Effector memory CD8-positive, alpha-beta T cell (primary cell): ENCODE measurements around the gene KSR2.

Experiments used
- ATAC-seq: fragments of 150-1000 bp; cut with Tn5 transposase; replicated peaks from 2 replicates; pipeline ENCODE4 v1.10.0; 2021; ENCODE audit warnings: mild to moderate bottlenecking, moderate library complexity
- DNase-seq, 3 experiments: peaks; one replicate each; pipeline ENCODE4 v3.0.0; 2021
- H3K27ac Mint-ChIP-seq, 2 donors: one replicate each; pipeline ENCODE4 v1.8.0; 2022; ENCODE audit warnings: mild to moderate bottlenecking in 2 of 2, mixed read lengths in 2 of 2, moderate library complexity in 2 of 2
- H3K27me3 Mint-ChIP-seq, 2 donors: one replicate each; pipeline ENCODE4 v1.8.0; 2022; ENCODE audit warnings: mixed read lengths in 2 of 2
- H3K36me3 Mint-ChIP-seq: one replicate; pipeline ENCODE4 v1.8.0; 2022; ENCODE audit warnings: mild to moderate bottlenecking, moderate library complexity, mixed read lengths; ENCODE audit not compliant: insufficient read depth
- H3K4me1 Mint-ChIP-seq, 2 donors: one replicate each; pipeline ENCODE4 v1.8.0; 2022; ENCODE audit warnings: low read depth in 2 of 2, mixed read lengths in 2 of 2
- H3K4me3 Mint-ChIP-seq, 2 donors: one replicate each; pipeline ENCODE4 v1.8.0; 2022; ENCODE audit warnings: mild to moderate bottlenecking in 2 of 2, mixed read lengths in 2 of 2, moderate library complexity in 2 of 2
- H3K9me3 Mint-ChIP-seq, 2 donors: one replicate each; pipeline ENCODE4 v1.8.0; 2022; ENCODE audit warnings: mixed read lengths in 2 of 2

The KSR2 gene

DNA sequence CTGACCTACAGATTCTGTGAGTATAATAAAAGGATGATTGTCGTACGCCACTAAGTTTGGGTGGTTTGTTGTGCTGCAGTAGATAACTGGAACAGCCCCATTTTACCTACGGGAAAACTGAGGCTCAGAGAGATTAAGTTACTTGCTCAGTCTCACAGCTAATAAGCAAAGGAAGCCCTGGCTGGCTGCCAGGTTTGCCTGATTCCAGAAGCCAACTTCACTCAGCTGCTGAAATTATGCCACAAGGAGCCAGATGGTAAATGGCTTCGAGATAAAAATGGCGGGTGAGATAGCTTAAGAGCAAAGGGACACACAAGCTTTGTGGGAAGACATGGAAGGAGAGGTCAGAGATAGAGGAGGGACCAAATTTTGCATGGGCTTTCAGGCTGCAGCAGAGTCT lies 415.8 kb downstream of the KSR2 start:
- no peak for ATAC-seq
- Mint-ChIP-seq H3K27me3 (no peaks in the 10 kb centered on the region), H3K9me3 (peaks cover 3 to 17% of the 10 kb centered on the region in 2 donors), H3K36me3 (no peaks in the 10 kb centered on the region), H3K27ac (no peak overlapping the region), H3K4me1 (no peaks in the 10 kb centered on the region), H3K4me3 (no peak overlapping the region)
- no peak for DNase-seq

GRCh38 chr12:117551665-117552064 lies 417.1 kb downstream of the KSR2 start:
- Mint-ChIP-seq H3K9me3 (peaks cover 0 to 17% of the 10 kb centered on the region in 2 donors), H3K27ac (no peak overlapping the region), H3K4me3 (no peak overlapping the region), H3K4me1 (no peaks in the 10 kb centered on the region), H3K36me3 (no peaks in the 10 kb centered on the region), H3K27me3 (no peaks in the 10 kb centered on the region)
- ATAC-seq (no peak), DNase-seq (no peak)

- no peak overlapping the region for H3K27ac Mint-ChIP-seq
- ATAC-seq = no peak
- no peaks in the 10 kb centered on the region for H3K36me3 Mint-ChIP-seq
- no peak overlapping the region for H3K4me3 Mint-ChIP-seq
- no peaks in the 10 kb centered on the region for H3K27me3 Mint-ChIP-seq
- H3K4me1 Mint-ChIP-seq = no peaks in the 10 kb centered on the region
- DNase-seq = no peak
- peaks cover 0 to 9% of the 10 kb centered on the region in 2 donors for H3K9me3 Mint-ChIP-seq
These were observed 421.6 kb downstream of the KSR2 start for GRCh38 chr12:117547209-117547608.

DNA sequence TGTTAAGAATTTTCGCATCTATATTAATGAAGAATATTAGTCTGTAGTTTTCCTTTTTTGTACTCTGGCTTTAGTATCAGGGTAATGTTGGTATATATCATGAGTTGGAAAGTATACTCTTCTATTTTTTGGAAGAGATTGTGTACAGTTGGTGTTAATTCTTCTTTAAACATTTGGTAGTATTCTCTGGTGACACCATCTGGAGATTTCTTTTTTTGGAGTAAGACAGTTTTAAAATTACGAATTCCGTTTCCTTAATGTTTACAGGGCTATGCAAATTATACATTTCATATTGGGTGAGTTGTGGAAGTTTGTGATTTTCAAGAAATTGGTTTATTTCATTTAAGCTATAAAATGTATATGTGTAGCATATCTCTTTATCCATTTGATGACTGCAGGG lies 423.6 kb downstream of the KSR2 start:
- no peaks in the 10 kb centered on the region for H3K36me3 Mint-ChIP-seq
- no peaks in the 10 kb centered on the region for H3K27me3 Mint-ChIP-seq
- H3K4me1 Mint-ChIP-seq = no peaks in the 10 kb centered on the region
- DNase-seq (no peak), ATAC-seq (no peak)
- H3K4me3 Mint-ChIP-seq = no peak overlapping the region
- H3K9me3 Mint-ChIP-seq = peaks cover 0 to 5% of the 10 kb centered on the region in 2 donors
- H3K27ac Mint-ChIP-seq = no peak overlapping the region

- ATAC-seq (no peak), DNase-seq (no peak)
- peaks cover 0 to 6% of the 10 kb centered on the region in 2 donors for H3K27me3 Mint-ChIP-seq
- no peak overlapping the region for H3K4me3 Mint-ChIP-seq
- H3K27ac Mint-ChIP-seq = no peak overlapping the region
- no peaks in the 10 kb centered on the region for H3K36me3 Mint-ChIP-seq
- H3K9me3 Mint-ChIP-seq = peaks cover 0 to 4% of the 10 kb centered on the region in 2 donors
- H3K4me1 Mint-ChIP-seq = no peaks in the 10 kb centered on the region
These were observed 428.8 kb downstream of the KSR2 start for GRCh38 chr12:117540011-117540410.

- Mint-ChIP-seq H3K36me3 (no peaks in the 10 kb centered on the region), H3K27me3 (peaks cover 0 to 6% of the 10 kb centered on the region in 2 donors), H3K27ac (no peak overlapping the region), H3K9me3 (peaks cover 0 to 5% of the 10 kb centered on the region in 2 donors), H3K4me1 (no peaks in the 10 kb centered on the region), H3K4me3 (no peak overlapping the region)
- DNase-seq (no peak), ATAC-seq (no peak)
These were observed 429.9 kb downstream of the KSR2 start for GRCh38 chr12:117538926-117539325.

DNA sequence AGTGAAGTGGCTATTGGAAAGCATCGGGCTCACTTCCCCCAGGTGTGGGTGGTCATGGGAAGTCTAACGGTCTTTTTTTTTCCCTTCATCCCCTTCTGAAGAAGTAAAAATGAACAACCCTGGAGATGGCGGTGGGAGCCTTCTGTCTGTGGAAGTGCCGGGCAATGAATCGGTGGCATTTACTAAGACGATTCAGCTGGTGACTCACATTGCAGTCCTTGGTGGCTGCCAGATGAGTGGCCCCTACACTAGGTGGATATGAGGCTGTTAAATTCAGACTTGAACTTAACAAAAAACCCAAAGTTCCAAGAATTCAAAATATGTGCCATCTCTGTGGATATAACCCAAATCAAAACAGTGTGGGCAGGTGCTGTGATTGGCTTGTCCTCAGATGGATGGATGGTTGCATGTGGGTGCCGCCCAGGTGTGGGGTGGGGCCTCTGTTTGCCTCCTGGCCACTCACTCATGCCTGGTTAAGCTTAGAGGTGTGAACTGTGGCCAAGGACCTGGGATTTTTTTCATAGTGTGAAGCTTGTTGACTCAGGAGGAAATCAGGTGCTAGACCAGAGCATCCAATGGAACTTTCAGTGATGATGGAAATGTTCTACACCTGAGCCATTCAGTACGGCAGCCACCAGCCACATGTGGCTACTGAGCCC lies 430.6 kb downstream of the KSR2 start:
- no peak overlapping the region for H3K4me3 Mint-ChIP-seq
- peaks cover 0 to 5% of the 10 kb centered on the region in 2 donors for H3K9me3 Mint-ChIP-seq
- H3K27me3 Mint-ChIP-seq = peaks cover 0 to 6% of the 10 kb centered on the region in 2 donors
- no peak overlapping the region for H3K27ac Mint-ChIP-seq
- H3K4me1 Mint-ChIP-seq = no peaks in the 10 kb centered on the region
- H3K36me3 Mint-ChIP-seq = no peaks in the 10 kb centered on the region
- DNase-seq = no peak
- no peak for ATAC-seq

- ATAC-seq (no peak), DNase-seq (no peak)
- Mint-ChIP-seq H3K27ac (no peak overlapping the region), H3K9me3 (peaks cover 0 to 4% of the 10 kb centered on the region in 2 donors), H3K27me3 (peaks cover 0 to 5% of the 10 kb centered on the region in 2 donors), H3K4me1 (no peaks in the 10 kb centered on the region), H3K4me3 (no peak overlapping the region), H3K36me3 (no peaks in the 10 kb centered on the region)
These were observed 435.1 kb downstream of the KSR2 start for GRCh38 chr12:117533687-117534086.

- Mint-ChIP-seq H3K27ac (no peak overlapping the region), H3K36me3 (no peaks in the 10 kb centered on the region), H3K4me3 (no peak overlapping the region), H3K9me3 (peaks cover 0 to 4% of the 10 kb centered on the region in 2 donors), H3K27me3 (peaks cover 0 to 5% of the 10 kb centered on the region in 2 donors), H3K4me1 (no peaks in the 10 kb centered on the region)
- DNase-seq (no peak), ATAC-seq (no peak)
These were observed 438.0 kb downstream of the KSR2 start for GRCh38 chr12:117530796-117531195.

DNA sequence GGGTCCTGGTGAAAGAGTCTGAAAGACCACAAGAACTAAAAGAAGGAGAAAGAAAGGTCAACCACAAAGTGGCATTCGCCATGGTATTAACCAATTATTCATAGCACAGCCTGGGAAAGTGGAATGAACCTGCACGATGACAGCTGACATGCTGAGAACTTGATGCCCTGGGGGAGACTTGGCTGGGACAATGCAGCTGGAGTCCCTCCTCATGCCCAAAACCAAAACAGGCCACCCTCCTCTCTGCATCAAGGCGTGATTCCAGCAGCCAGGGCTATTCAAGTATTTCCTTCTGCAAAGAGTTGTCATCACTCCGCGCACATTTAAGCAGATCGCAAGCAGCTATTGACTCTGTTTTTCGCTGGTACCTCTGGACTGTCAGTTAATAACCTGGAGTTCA lies 440.3 kb downstream of the KSR2 start:
- H3K27me3 Mint-ChIP-seq = peaks cover 5 to 7% of the 10 kb centered on the region in 2 donors
- DNase-seq (no peak), ATAC-seq (no peak)
- H3K36me3 Mint-ChIP-seq = no peaks in the 10 kb centered on the region
- H3K9me3 Mint-ChIP-seq = peaks cover 0 to 6% of the 10 kb centered on the region in 2 donors
- H3K27ac Mint-ChIP-seq = no peak overlapping the region
- H3K4me3 Mint-ChIP-seq = no peak overlapping the region
- H3K4me1 Mint-ChIP-seq = no peaks in the 10 kb centered on the region

- Mint-ChIP-seq H3K4me1 (no peaks in the 10 kb centered on the region), H3K36me3 (no peaks in the 10 kb centered on the region), H3K9me3 (peaks cover 0 to 6% of the 10 kb centered on the region in 2 donors), H3K27ac (no peak overlapping the region), H3K27me3 (peaks cover 5 to 7% of the 10 kb centered on the region in 2 donors), H3K4me3 (no peak overlapping the region)
- ATAC-seq (no peak), DNase-seq (no peak)
These were observed 441.3 kb downstream of the KSR2 start for GRCh38 chr12:117527479-117527855.

- Mint-ChIP-seq H3K9me3 (peaks cover 0 to 6% of the 10 kb centered on the region in 2 donors), H3K4me1 (no peaks in the 10 kb centered on the region), H3K27me3 (peaks cover 5 to 7% of the 10 kb centered on the region in 2 donors), H3K4me3 (no peak overlapping the region), H3K27ac (no peak overlapping the region), H3K36me3 (no peaks in the 10 kb centered on the region)
- no peak for ATAC-seq
- DNase-seq = no peak
These were observed 441.9 kb downstream of the KSR2 start for GRCh38 chr12:117526757-117527478.

GRCh38 chr12:117525766-117526165 lies 443.0 kb downstream of the KSR2 start:
- Mint-ChIP-seq H3K4me3 (no peak overlapping the region), H3K4me1 (no peaks in the 10 kb centered on the region), H3K9me3 (peaks cover 0 to 6% of the 10 kb centered on the region in 2 donors), H3K36me3 (no peaks in the 10 kb centered on the region), H3K27me3 (peaks cover 0 to 7% of the 10 kb centered on the region in 2 donors), H3K27ac (no peak overlapping the region)
- DNase-seq = no peak
- no peak for ATAC-seq

DNA sequence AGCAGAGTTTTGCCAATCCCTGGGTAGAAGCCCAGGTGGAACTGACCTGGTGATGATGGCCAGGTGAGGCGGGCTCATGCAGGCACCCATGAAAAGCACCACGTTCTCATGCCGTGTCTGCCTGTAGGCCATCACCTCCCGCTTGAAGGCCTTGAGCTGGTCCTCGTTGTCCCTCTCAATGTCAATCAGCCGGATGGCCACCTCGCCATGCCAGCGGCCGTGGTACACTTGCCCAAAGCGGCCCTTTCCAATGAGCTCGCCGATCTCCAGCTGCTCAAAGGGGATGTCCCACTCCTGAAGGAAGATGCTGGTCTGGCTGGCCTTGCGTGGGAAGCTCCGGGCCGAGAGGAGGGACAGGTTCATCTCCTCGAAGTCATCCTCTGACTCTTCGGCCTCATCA lies 444.0 kb downstream of the KSR2 start:
- ATAC-seq = no peak
- no peaks in the 10 kb centered on the region for H3K4me1 Mint-ChIP-seq
- H3K27me3 Mint-ChIP-seq = peaks cover 0 to 7% of the 10 kb centered on the region in 2 donors
- H3K27ac Mint-ChIP-seq = no peak overlapping the region
- no peak for DNase-seq
- no peaks in the 10 kb centered on the region for H3K36me3 Mint-ChIP-seq
- H3K9me3 Mint-ChIP-seq = peaks cover 0 to 6% of the 10 kb centered on the region in 2 donors
- H3K4me3 Mint-ChIP-seq = no peak overlapping the region
